K562 (cell line): ENCODE results near the gene TBL1XR1. TPM values are rescaled to one million over a fixed set of nuclear protein-coding genes. Genes with fewer than 3 reads are reported as not detected.

Experiments
- ATAC-seq: fragments of 200-7000 bp; cut with Tn5 transposase; 3 replicates; pipeline ENCODE4 v1.9.1; 2020; ENCODE audit warnings: moderate library complexity
- BruUV-seq: library from RNA; stranded (reverse); fragments of 400-500 nt; replicated peaks from 2 replicates; lab custom pipeline; 2021; lab: Mats Ljungman, UMichigan
- CTCF ChIA-PET: fragments of 300-600 bp; formaldehyde crosslinking; extraction: SDS; loops from one replicate; lab custom pipeline; 2021; ENCODE audit warnings: low intra/inter-chr PET ratio; lab: Yijun Ruan, JAX
- POLR2A ChIA-PET: fragments of 300-600, 350-650 bp; sonication (Branson Sonifier 250); formaldehyde crosslinking; extraction: SDS; loops from one replicate; lab custom pipeline; 2021; ENCODE audit warnings: antibody characterized with exemption, inconsistent platforms; lab: Yijun Ruan, JAX
- DNase-seq, 4 experiments: peaks; one replicate each; pipeline versions ENCODE4 v3.0.0 to v3.0.0-alpha.2; 2011 to 2018; ENCODE audit warnings: low spot score in 3 of 4, mixed read lengths in 3 of 4; ENCODE audit errors: extremely low read depth in 1 of 4
- FAIRE-seq: peaks from 2 replicates; lab custom pipeline; 2011; peaks lifted over from hg19 to GRCh38; lab: Jason Lieb, UNC
- H2AFZ ChIP-seq: 2 replicates; pipeline ENCODE4 v1.6.0; 2011; ENCODE audit warnings: low read depth, low read length, control low read depth, inconsistent platforms
- H3K27ac ChIP-seq: fragments of 200-600 bp; 3 replicates; pipeline ENCODE4 v1.8.0; 2011; ENCODE audit warnings: low read depth, mild to moderate bottlenecking, control low read depth, inconsistent platforms, low read length, moderate library complexity, mixed read lengths; ENCODE audit errors: extremely low read depth
- H3K27me3 ChIP-seq, 2 experiments: fragments of 300-600 bp in 1 of 2; 2 replicates in 1 of 2; 3 replicates in 1 of 2; pipeline versions ENCODE4 v1.6.0 to v1.8.0; 2011; ENCODE audit warnings: inconsistent platforms in 2 of 2, low read length in 2 of 2, mild to moderate bottlenecking in 1 of 2, mixed read lengths in 1 of 2, moderate library complexity in 1 of 2; ENCODE audit not compliant: control insufficient read depth in 2 of 2, insufficient read depth in 2 of 2
- H3K36me3 ChIP-seq: fragments of 300-600 bp; 3 replicates; pipeline ENCODE4 v1.8.0; 2011; ENCODE audit warnings: mild to moderate bottlenecking, low read length, inconsistent platforms; ENCODE audit not compliant: control insufficient read depth, insufficient read depth
- H3K4me1 ChIP-seq, 2 experiments: fragments of 200-600 bp in 1 of 2; replicated peaks in 1 of 2; 2 replicates in 1 of 2; 3 replicates in 1 of 2; pipeline versions ENCODE4 v1.5.1 to v1.8.0; 2011; ENCODE audit warnings: inconsistent platforms in 2 of 2, low read length in 2 of 2, mild to moderate bottlenecking in 1 of 2, mixed read lengths in 1 of 2, moderate library complexity in 1 of 2; ENCODE audit not compliant: control insufficient read depth in 2 of 2, insufficient read depth in 2 of 2
- H3K4me2 ChIP-seq: 2 replicates; pipeline ENCODE4 v1.6.1; 2011; ENCODE audit warnings: low read length, control low read depth, inconsistent platforms, mixed read lengths; ENCODE audit not compliant: insufficient read depth
- H3K4me3 ChIP-seq: fragments of 200-600 bp; sonication (generic), shearing (Covaris generic); 2 replicates; pipeline ENCODE4 v1.5.1; 2016; ENCODE audit warnings: control low read depth, inconsistent platforms
- H3K79me2 ChIP-seq: fragments of 200-600 bp; 3 replicates; pipeline ENCODE4 v1.8.0; 2011; ENCODE audit warnings: low read length, inconsistent platforms; ENCODE audit not compliant: control insufficient read depth, insufficient read depth
- H3K9ac ChIP-seq, 2 experiments: 2 replicates each; pipeline versions ENCODE4 v1.6.0 to v1.6.1; 2011; ENCODE audit warnings: low read depth in 2 of 2, low read length in 2 of 2, control low read depth in 1 of 2, inconsistent platforms in 1 of 2, mild to moderate bottlenecking in 1 of 2, mixed read lengths in 1 of 2; ENCODE audit not compliant: insufficient read depth in 1 of 2
- H3K9me1 ChIP-seq: one replicate; pipeline ENCODE4 v1.6.0; 2011; ENCODE audit warnings: inconsistent platforms, mild to moderate bottlenecking, low read length, moderate library complexity; ENCODE audit not compliant: control insufficient read depth, insufficient read depth
- H3K9me3 ChIP-seq: replicated peaks from 2 replicates; pipeline ENCODE4 v1.5.1; 2011; ENCODE audit warnings: low read depth, low read length, inconsistent platforms; ENCODE audit not compliant: control insufficient read depth, insufficient read depth
- H4K20me1 ChIP-seq: replicated peaks from 2 replicates; pipeline ENCODE4 v1.6.1; 2011; ENCODE audit warnings: low read length, inconsistent platforms, mixed read lengths; ENCODE audit not compliant: control insufficient read depth, insufficient read depth
- CEBPG ChIP-seq, 3 experiments: fragments of 200-800 bp in 1 of 3; sonication (Bioruptor generic) in 1 of 3; sonication (generic) in 1 of 3; formaldehyde crosslinking in 1 of 3; IDR thresholded peaks in 2 of 3; conservative IDR thresholded peaks in 1 of 3; 2 replicates each; pipeline versions ENCODE4 v1.6.1 to v1.8.0; 2016 to 2022; ENCODE audit warnings: missing compliant biosample characterization in 2 of 3, missing genetic modification characterization in 2 of 3, mild to moderate bottlenecking in 1 of 3, missing genetic modification reagents in 1 of 3
- ZNF75A ChIP-seq: fragments of 450-650 bp; formaldehyde crosslinking; IDR thresholded peaks from 2 replicates; pipeline ENCODE4 v1.4.0; 2020; ENCODE audit warnings: mild to moderate bottlenecking
- WGBS: fragments of 100-300 bp; shearing (Covaris generic); methylation state at CpG from one replicate; pipeline ENCODE4 v1.1.6; 2016; ENCODE audit warnings: low coverage, mixed read lengths; ENCODE audit not compliant: insufficient coverage; ENCODE audit errors: missing lambda C conversion rate; 5-methylcytosine and 5-hydroxymethylcytosine counted together
- in situ Hi-C: fragments of 300-500 bp; cut with MboI; formaldehyde crosslinking; loops from 4 replicates; pipeline ENCODE4 v1.15.0; 2018; ENCODE audit warnings: inconsistent platforms, mixed read lengths
- intact Hi-C: fragments of 100-400 bp; cut with micrococcal nuclease; formaldehyde crosslinking; loops from 2 replicates; pipeline ENCODE4 v1.14.2; 2022
- polyA plus RNA-seq, 8 experiments: library from polyadenylated mRNA; depleted of rRNA in 4 of 8; stranded (reverse) in 5 of 8; unstranded in 3 of 8; fragments of >200 nt; fragmentation: Nextera tagmentation in 2 of 8; fragmentation: Illumina TruSeq in 1 of 8; extraction: Ambion mirVana in 2 of 8; extraction: Trizol in 1 of 8; gene quantifications; 2 replicates each; pipeline versions ENCODE4 v1.2.1 to v1.2.3, GENCODE V29; 2011 to 2014; ENCODE audit warnings: inconsistent platforms in 1 of 8, missing spikeins in 1 of 8
- total RNA-seq, 7 experiments: library from RNA; depleted of rRNA in 6 of 7; stranded (reverse); fragments of >200 nt in 6 of 7; fragmentation: Illumina TruSeq in 2 of 7; extraction: Trizol in 2 of 7; gene quantifications; 2 replicates each; pipeline versions ENCODE4 v1.2.1 to v1.2.3, GENCODE V29; 2011 to 2021; ENCODE audit warnings: low replicate concordance in 1 of 7
- TF ChIP-seq, protein P1 (sequence below): fragments of 450-650 bp; IDR thresholded peaks from 2 replicates; pipeline ENCODE4 v1.6.1; 2016; ENCODE audit warnings: borderline replicate concordance

TBL1XR1 gene
- total and polyA plus RNA-seq, 9 of the 15 experiments (the other 6 are each of a cell fraction or from before 2014, with no cell fraction given), result 19.6 to 171 (median 83.3) TPM

DNA sequence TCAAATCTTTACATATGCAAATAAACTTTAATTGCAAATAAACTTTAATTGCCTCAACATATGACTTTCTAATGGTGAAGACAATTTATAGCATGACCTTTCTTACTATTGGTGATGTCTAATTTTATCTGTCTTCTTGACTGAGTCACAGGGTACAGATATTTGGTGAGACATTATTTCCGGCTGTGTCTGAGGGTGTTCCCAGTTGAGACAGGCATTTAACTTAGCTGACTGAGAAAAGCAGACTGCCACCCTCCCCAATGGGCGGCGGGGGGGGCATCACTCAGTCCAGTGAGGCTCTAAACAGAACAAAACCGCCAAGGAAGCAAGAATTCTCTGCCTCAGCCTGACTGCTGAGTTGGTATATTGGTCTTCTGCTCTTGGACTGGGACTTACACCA is 160.0 kb downstream of the TBL1XR1 start:
- no peaks in the 10 kb centered on the region for H3K9me1 ChIP-seq
- intact Hi-C loops (no loop called here), in situ Hi-C loops (no loop called here)
- 85% methylated on average over 4 of the region's 4 CpGs for WGBS
- H3K4me1 ChIP-seq, result peaks cover 3 to 5% of the 10 kb centered on the region in 2 experiments; a peak in 3 of 5 replicates
- no peak for ATAC-seq
- no peak for FAIRE-seq
- no peak overlapping the region for H3K9ac ChIP-seq
- no peak overlapping the region for H3K4me3 ChIP-seq
- H2AFZ ChIP-seq, result no peak overlapping the region
- ChIA-PET POLR2A (no interaction called here), CTCF (no interaction called here)
- no peaks in the 10 kb centered on the region for H3K79me2 ChIP-seq
- peaks cover 77% of the 10 kb centered on the region for H3K36me3 ChIP-seq
- no TSS peak for BruUV-seq
- H3K4me2 ChIP-seq, result no peak overlapping the region
- H4K20me1 ChIP-seq, result no peaks in the 10 kb centered on the region
- no peak for TF ChIP-seq ZNF75A
- TF ChIP-seq CEBPG (CRISPR knock-in tag; IDR thresholded peaks at IDR 0.05), result no peak
- TF ChIP-seq CEBPG (tag; conservative IDR thresholded peaks at IDR 0.05 in 1 of 2, IDR thresholded peaks at IDR 0.05 in 1 of 2), result no peak
- TF ChIP-seq, protein P1, sequence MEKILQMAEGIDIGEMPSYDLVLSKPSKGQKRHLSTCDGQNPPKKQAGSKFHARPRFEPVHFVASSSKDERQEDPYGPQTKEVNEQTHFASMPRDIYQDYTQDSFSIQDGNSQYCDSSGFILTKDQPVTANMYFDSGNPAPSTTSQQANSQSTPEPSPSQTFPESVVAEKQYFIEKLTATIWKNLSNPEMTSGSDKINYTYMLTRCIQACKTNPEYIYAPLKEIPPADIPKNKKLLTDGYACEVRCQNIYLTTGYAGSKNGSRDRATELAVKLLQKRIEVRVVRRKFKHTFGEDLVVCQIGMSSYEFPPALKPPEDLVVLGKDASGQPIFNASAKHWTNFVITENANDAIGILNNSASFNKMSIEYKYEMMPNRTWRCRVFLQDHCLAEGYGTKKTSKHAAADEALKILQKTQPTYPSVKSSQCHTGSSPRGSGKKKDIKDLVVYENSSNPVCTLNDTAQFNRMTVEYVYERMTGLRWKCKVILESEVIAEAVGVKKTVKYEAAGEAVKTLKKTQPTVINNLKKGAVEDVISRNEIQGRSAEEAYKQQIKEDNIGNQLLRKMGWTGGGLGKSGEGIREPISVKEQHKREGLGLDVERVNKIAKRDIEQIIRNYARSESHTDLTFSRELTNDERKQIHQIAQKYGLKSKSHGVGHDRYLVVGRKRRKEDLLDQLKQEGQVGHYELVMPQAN, result no peak
- no peaks in the 10 kb centered on the region for H3K9me3 ChIP-seq
- no peak for DNase-seq
- no peak overlapping the region for H3K27ac ChIP-seq
- no peaks in the 10 kb centered on the region for H3K27me3 ChIP-seq
